ENCODE results near the gene CBLC. TPM values are rescaled to one million over a fixed set of nuclear protein-coding genes. Genes with fewer than 3 reads are reported as not detected.

The CBLC gene
- not detected in 2 replicates for total RNA-seq (2014; rRNA removed; shearing (Covaris generic))
- not detected in 2 replicates for polyA plus RNA-seq (2014; cell fraction: nucleus; rRNA removed)

DNA sequence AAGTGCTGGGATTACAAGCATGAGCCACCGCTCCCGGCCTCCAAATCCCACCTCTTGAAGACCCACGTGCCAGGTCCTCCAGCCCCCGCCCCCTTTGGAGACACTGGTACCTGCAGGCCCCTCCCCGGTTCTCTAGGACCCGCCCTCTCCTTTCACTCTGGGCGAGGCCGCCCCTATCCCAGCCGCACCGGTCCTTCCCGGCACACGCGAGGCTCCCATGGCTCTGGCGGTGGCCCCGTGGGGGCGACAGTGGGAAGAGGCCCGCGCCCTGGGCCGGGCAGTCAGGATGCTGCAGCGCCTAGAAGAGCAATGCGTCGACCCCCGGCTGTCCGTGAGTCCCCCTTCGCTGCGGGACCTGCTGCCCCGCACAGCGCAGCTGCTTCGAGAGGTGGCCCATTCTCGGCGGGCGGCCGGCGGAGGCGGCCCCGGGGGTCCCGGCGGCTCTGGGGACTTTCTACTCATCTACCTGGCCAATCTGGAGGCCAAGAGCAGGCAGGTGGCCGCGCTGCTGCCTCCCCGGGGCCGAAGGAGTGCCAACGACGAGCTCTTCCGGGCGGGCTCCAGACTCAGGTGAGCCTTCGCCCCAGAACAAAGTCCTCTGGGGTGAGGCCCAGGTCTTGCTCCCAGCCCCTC is at the start of gene CBLC:
TSS of gene CBLC (plus strand) at position 176 of the 633 bp plus-strand sequence. CDS start at position 218, 42 bp downstream.
- DNase-seq (ENCODE audit: extremely low read depth, low read depth) = no peak

DNA sequence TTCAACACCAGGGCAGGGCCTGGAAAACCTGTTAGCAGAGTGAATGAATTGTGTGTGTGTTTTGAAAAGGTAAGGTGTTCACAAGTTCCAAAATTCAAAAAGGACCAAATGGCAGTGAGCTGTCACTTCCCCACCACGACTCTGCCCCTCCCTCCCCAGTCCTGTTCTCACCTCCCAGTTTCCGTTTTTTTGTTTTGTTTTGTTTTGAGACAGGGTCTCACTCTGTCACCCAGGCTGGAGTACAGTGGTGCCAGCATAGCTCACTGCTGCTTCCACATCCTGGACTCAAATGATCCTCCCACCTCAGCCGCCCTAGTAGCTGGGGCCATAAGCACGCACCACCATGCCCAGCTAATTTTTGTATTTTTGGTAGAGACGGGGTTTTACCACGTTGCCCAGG is 49.5 kb upstream of the CBLC start:
- no peak for DNase-seq (ENCODE audit: extremely low read depth, low read depth)

DNA sequence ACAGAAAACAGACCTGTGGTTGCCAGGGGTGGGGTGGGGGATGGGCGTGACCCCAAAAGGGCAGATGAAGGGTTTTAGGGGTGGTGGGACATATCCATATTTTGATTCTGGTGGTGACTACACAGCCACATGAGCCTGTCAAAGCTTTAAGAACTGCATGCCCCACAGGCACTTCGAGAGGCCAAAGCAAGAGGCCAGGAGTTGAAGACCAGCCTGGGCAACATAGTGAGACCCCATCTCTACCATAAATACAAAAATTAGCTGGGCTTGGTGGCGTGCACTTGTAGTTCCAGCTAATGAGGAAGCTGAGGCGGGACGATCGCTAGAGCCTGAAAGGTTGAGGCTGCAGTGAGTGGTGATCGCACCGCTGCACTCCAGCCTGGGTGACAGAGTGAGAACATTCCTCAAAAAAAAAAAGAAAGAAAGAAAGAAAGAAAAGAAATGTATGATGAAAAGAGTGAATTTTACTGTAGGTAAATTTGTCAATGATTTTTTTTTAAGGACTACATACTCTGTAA is 48.1 kb upstream of the CBLC start:
- DNase-seq (ENCODE audit: extremely low read depth, low read depth) = no peak

DNA sequence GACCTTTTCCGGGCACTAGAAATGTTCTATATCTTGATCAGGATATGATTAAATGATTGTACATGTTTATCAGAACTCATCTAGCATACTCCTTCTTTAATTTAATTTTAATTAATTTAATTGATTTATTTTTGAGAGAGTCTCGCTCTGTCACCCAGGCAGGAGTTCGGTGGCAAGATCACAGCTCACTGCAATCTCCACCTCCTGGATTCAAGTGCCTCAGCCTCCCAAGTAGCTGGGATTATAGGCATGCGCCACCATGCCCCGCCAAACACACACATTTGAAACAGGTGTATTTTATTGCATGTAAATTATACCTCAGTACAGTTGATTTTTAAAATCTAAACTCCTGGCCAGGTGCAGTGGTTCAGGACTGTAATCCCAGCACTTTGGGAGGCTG is 46.6 kb upstream of the CBLC start:
- DNase-seq (ENCODE audit: extremely low read depth, low read depth) = no peak

DNA sequence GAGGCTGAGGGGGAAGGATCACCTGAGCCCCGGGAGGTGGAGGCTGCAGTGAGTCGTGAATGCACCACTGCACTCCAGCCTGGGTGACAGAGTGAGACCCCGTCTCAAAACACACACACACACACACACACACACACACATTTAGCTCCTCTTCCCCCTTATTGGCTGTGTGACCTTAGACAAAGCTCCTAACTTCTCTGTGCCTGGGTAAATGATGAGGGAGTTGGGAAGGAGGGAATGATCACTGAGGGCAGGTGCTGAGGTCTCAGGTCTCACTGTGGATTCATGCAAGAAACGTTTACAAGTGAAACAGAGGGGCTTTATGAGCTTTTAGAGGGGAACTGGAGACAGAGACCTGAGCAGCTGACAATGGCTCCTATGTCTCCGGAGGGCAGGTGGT is 46.1 kb upstream of the CBLC start:
- no peak for DNase-seq (ENCODE audit: extremely low read depth, low read depth)

DNA sequence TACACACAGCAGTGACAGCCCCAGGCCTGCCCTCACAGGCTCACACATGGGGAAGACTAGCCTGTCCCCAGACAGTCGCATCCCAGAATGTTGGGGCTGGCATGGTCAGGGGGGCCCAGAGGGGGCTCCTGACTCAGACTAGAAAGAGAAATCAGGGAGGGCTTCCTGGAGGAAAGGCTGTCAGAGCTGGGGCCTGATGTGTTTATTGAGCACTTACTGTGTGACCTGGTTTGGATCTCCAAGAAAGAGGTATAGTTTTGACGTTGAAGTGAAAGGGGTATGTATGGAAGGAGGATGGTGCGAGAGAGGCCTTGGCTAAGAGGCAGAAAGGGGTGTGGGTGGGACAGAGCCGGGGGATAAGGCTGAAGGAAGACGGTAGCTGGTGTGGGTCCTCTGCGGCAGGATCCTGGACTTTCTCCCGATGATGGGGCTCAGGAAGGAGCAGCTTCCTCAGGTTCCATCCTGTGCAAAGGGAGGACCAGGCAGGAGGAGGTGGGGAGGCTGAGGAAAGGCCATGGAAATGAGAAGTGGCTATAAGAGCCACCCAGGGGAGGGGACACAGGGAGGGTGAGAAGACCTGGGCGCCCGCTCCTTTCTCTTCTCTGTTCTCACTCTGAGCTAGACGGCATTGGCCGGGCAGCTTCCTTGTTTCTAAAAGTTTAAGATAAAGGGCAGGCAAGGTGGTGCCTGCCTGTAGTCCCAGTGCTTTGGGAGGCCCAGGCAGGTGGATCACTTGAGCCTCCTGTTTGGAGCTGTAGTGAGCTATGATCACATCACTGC is 45.3 kb upstream of the CBLC start:
- no peak for DNase-seq (ENCODE audit: extremely low read depth, low read depth)

- no peak for DNase-seq (ENCODE audit: extremely low read depth, low read depth)
These were observed 43.3 kb upstream of the CBLC start for GRCh38 chr19:44734357-44734756.

GRCh38 chr19:44735011-44735410 is 42.7 kb upstream of the CBLC start:
- DNase-seq (ENCODE audit: extremely low read depth, low read depth) = no peak

- DNase-seq (ENCODE audit: extremely low read depth, low read depth) = no peak
These were observed 40.2 kb upstream of the CBLC start for GRCh38 chr19:44737238-44738071.

- no peak for DNase-seq (ENCODE audit: extremely low read depth, low read depth)
These were observed 39.6 kb upstream of the CBLC start for GRCh38 chr19:44738136-44738535.

DNA sequence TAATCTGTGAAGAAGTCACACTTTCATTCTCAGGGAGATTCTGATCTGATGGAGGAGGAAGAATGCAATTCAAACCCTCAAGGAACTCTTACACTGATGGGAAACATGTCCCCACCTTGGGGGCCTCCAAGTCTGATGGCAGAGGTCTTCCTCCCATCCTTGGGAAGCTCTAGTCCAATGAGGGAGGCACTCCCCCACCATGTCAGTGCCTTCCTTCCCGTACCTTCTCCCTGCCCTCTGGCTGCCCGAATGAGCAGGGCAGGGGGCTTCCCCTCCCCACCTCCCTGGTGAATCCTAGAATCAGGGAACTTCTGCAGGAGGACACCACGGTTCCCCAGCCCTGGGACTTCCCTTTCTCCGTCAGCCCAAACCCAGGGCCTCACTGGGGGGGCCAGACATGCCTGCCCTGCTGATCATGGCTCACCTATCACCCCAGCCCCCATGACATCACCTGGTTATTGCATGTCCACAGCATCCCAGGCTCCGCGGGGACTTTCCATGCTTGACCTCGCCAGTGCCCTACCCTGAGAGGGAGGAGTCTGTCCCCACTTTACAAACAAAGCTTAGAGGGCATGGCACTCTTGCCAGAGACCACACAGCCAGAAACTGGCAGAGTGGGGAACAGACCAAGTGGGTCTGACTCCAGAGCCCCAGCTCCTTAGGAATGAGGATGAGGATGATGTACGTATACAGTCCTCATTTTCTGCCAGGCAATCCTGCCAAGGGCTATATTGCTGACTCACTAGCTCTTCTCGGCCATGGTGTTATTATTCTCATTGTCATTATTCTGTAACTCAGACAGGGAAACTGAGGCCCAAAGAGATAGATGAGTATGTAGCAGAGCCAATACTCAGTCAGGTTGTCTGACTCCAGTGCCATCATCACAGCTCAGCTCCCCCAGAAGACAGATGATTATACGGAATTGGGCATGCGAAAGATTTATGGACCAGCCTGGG is 38.8 kb upstream of the CBLC start:
- no peak for DNase-seq (ENCODE audit: extremely low read depth, low read depth)

GRCh38 chr19:44740351-44740824 is 37.3 kb upstream of the CBLC start:
- DNase-seq (ENCODE audit: extremely low read depth, low read depth) = no peak

DNA sequence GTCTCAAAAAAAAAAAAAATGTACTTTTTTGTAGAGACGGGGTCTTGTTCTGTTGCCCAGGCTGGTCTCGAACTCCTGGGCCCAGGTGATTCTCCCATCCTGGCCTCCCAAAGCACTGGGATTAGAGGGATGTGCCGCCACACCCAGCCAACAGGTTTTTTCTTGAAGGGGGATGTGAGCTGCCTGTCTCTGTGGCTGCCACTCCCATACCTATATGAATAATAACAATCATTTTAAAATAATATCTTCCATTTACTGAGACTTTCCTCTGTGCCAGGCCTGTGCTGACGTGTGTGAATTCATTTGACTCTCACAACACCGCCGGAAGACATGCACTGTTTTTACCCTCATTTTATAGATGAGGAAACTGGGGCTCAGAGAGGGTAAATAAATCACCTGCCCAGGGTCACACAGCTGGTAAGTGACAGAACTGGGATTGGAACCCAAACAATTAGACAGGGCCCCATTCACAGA is 36.4 kb upstream of the CBLC start:
- DNase-seq (ENCODE audit: extremely low read depth, low read depth) = no peak

DNA sequence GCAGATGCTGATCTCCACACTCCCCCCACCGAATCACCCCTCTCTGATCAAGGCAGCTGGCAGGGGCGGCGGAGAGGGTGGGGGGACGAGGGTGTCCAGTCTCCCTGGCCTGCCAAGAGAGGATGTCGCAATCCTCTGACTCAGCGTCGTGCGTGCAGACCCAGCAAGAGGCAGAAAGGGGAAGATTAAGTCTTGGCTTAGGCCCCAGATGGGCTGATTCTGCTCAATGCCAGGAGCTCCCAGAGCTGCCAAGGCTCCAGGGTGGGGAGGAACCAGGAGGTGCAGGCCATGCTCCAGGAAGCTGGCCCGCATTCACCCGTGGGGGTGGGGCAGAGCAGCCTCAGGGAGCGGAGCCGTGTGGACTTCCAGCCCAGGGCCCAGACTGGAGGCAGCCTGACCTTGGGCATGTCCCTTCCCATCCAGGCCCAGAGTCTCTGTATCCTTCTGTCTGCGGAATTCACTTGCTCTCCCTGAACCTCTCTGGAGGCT is 35.8 kb upstream of the CBLC start:
- DNase-seq (ENCODE audit: extremely low read depth, low read depth) = peak; percentile 98

- no peak for DNase-seq (ENCODE audit: extremely low read depth, low read depth)
These were observed 35.2 kb upstream of the CBLC start for GRCh38 chr19:44742330-44743061.

- DNase-seq (ENCODE audit: extremely low read depth, low read depth) = no peak
These were observed 32.8 kb upstream of the CBLC start for GRCh38 chr19:44744871-44745332.

DNA sequence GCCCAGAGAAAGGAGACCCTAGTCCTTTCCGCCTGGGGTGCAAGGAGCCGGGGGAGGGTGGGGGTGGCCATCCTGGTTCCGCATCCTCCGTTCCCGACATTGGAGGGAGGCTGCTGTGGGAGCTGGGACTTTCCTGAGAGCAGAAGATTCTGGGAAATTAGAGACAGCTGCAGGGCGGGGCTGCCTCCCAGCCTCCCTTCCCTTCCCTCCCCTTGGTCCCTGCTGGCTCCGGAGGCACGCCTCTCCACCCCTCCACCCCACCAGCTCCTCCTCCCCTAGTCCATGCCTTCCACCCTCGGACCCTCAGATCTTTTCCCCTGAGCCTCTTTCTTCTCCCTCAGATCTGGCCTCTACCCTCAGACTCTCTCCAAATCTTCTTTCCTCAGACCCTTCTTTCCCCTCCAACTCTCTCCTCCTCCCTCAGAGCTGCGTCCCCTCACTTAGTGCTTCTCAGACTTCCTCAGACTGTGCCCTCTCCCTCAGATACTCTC is 32.3 kb upstream of the CBLC start:
- no peak for DNase-seq (ENCODE audit: extremely low read depth, low read depth)

DNA sequence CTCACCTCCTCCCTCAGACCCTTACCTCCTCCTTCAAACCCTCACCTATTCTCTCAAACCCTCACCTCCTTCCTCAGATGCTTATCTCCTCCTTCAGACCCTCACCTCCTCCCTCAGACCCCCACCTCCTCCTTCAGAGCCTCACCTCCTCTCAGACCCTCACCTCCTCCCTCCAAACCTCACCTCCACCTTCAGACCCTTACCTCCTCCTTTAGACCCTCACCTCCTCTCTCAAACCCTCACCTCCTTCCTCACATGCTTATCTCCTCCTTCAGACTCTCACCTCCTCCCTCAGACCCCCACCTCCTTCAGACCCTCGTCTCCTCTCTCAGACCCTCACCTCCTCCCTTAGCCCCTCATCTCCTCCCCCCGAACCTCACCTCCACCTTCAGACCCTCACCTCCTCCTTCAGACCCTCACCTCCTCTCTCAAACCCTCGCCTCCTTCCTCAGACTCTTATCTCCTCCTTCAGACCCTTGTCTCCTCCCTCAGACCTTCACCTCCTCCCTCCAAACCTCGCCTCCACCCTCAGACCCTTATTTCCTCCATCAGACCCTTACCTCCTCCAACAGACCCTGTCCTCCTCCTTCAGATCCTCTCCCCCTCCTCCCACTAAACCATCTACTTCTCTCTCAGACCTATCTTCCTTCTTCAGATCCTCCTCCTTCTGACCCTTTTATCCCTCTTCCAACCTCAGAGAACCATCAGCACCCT is 31.6 kb upstream of the CBLC start:
- no peak for DNase-seq (ENCODE audit: extremely low read depth, low read depth)

Data from NCI-H460 (cell line).